Measurements from ENCODE around the gene STBD1.
A peak's percentile ranks its signal among the peaks of the same experiment; 100 is the strongest.

Gene STBD1

DNA sequence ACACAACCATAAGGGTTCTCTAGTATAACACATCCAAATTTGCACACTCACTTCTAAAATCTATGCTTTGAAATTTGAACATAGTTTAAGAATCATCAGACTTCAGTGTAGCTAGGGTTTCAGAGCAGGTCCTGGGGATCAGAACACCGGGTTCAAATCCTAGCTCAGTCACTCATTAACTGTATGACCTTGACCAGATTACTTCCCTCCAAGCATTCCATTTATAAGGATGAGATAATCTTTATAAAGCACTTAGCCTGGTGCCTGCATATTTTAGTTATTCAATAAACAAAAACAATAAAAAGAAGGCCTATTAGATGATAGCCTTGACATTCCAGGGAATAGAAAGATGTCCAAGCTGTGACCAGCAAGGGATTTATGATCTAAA is 4.8 kb upstream of the STBD1 start:
- TF ChIP-seq SPI1 (IDR thresholded peaks at IDR 0.05; ENCODE audit: borderline replicate concordance, low read depth) = no peak
- TF ChIP-seq GABPA (IDR thresholded peaks at IDR 0.05; ENCODE audit: low read depth) = no peak
- TF ChIP-seq, protein P1, sequence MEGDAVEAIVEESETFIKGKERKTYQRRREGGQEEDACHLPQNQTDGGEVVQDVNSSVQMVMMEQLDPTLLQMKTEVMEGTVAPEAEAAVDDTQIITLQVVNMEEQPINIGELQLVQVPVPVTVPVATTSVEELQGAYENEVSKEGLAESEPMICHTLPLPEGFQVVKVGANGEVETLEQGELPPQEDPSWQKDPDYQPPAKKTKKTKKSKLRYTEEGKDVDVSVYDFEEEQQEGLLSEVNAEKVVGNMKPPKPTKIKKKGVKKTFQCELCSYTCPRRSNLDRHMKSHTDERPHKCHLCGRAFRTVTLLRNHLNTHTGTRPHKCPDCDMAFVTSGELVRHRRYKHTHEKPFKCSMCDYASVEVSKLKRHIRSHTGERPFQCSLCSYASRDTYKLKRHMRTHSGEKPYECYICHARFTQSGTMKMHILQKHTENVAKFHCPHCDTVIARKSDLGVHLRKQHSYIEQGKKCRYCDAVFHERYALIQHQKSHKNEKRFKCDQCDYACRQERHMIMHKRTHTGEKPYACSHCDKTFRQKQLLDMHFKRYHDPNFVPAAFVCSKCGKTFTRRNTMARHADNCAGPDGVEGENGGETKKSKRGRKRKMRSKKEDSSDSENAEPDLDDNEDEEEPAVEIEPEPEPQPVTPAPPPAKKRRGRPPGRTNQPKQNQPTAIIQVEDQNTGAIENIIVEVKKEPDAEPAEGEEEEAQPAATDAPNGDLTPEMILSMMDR (IDR thresholded peaks at IDR 0.05; ENCODE audit: insufficient read depth, low read length) = no peak
- TF ChIP-seq, protein P2, sequence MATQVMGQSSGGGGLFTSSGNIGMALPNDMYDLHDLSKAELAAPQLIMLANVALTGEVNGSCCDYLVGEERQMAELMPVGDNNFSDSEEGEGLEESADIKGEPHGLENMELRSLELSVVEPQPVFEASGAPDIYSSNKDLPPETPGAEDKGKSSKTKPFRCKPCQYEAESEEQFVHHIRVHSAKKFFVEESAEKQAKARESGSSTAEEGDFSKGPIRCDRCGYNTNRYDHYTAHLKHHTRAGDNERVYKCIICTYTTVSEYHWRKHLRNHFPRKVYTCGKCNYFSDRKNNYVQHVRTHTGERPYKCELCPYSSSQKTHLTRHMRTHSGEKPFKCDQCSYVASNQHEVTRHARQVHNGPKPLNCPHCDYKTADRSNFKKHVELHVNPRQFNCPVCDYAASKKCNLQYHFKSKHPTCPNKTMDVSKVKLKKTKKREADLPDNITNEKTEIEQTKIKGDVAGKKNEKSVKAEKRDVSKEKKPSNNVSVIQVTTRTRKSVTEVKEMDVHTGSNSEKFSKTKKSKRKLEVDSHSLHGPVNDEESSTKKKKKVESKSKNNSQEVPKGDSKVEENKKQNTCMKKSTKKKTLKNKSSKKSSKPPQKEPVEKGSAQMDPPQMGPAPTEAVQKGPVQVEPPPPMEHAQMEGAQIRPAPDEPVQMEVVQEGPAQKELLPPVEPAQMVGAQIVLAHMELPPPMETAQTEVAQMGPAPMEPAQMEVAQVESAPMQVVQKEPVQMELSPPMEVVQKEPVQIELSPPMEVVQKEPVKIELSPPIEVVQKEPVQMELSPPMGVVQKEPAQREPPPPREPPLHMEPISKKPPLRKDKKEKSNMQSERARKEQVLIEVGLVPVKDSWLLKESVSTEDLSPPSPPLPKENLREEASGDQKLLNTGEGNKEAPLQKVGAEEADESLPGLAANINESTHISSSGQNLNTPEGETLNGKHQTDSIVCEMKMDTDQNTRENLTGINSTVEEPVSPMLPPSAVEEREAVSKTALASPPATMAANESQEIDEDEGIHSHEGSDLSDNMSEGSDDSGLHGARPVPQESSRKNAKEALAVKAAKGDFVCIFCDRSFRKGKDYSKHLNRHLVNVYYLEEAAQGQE (IDR thresholded peaks at IDR 0.05; ENCODE audit: insufficient replicate concordance, low read depth) = no peak
- no peak for TF ChIP-seq POLR2AphosphoS5 (IDR thresholded peaks at IDR 0.05; ENCODE audit: low read depth)
- H3K4me3 ChIP-seq (replicated peaks; ENCODE audit: insufficient read depth, low read length) = no peak overlapping the region
- no peaks in the 10 kb centered on the region for H3K27me3 ChIP-seq (ENCODE audit: insufficient read depth, poor library complexity, severe bottlenecking)
- DNase-seq (ENCODE audit: low read depth in 1 of 2, low spot score in 1 of 2) = no peak
- H3K27ac ChIP-seq (replicated peaks) = peak overlapping the region; percentile 37; the same call in 1 of the 2 replicates

DNA sequence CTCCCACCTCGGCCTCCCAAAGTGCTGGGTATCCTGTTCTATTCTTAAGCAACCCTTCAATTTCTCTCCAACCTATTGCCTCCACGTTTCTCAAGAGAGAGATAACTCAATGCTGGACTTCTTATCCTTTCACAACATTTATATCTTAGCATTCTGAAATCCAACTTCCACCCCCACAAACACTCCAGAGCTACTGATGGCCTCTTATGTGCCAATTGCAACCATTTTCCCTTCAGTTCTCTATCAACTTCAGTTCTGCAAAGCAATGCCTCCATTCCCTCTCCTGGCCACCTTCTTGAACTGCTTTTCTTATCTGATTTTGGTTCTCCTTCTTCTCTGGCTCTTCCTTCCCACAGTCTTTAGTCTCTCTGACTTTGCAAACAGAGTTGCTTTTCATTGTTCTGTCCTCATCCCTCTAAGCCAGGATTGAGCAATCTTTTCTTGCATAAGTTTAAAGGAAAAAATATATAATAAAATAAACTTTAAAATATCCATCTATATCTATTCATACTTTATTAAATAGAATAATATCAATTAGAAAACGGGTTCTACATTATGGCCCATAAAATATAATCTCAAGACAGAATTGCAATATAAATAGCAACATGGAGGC is 3.6 kb upstream of the STBD1 start:
- Histone ChIP-seq H3K27me3 (ENCODE audit: insufficient read depth, poor library complexity, severe bottlenecking) (no peaks in the 10 kb centered on the region), H3K4me3 (replicated peaks; ENCODE audit: insufficient read depth, low read length) (no peak overlapping the region), H3K27ac (replicated peaks) (peak overlapping the region; percentile 12; the same call in 1 of the 2 replicates)
- no peak for TF ChIP-seq SPI1 (IDR thresholded peaks at IDR 0.05; ENCODE audit: borderline replicate concordance, low read depth)
- TF ChIP-seq, protein P2 (IDR thresholded peaks at IDR 0.05; ENCODE audit: insufficient replicate concordance, low read depth) = no peak
- TF ChIP-seq, protein P1 (IDR thresholded peaks at IDR 0.05; ENCODE audit: insufficient read depth, low read length) = no peak
- no peak for TF ChIP-seq POLR2AphosphoS5 (IDR thresholded peaks at IDR 0.05; ENCODE audit: low read depth)
- no peak for TF ChIP-seq GABPA (IDR thresholded peaks at IDR 0.05; ENCODE audit: low read depth)
- peak; percentile 69 for DNase-seq (ENCODE audit: low read depth in 1 of 2, low spot score in 1 of 2)

DNA sequence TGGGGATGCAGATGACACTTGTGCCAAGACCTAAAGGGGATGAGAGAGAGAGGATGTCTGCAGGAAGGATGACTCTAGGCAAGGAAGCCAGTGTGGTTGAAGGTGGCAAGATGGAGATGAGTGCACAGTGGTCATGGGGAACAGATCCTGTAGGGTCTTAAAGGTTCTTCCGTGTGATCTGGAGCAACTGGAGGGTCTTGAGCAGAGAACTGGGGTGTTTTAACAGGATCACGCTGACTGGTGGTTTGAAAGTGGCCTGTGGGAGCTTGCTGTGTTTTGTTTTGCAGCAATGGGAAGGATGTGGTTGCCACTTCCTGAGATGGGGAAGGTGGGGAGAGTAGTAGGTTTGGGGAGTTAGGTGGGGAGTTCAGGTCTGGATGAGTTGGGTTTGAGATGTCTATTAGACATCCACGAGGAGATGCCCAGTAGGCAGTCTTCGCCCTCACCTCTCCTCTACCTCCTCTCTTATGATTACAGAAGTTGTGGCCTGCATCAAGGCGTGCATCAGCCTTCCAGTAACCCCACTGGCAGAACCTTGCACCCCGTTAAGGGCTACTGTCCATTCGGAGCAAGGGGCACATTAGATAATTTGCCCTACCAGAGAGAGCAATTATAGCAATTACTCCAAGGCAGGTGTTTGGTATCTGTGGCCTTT is 1.4 kb upstream of the STBD1 start:
- TF ChIP-seq GABPA (IDR thresholded peaks at IDR 0.05; ENCODE audit: low read depth) (no peak), SPI1 (IDR thresholded peaks at IDR 0.05; ENCODE audit: borderline replicate concordance, low read depth) (no peak), POLR2AphosphoS5 (IDR thresholded peaks at IDR 0.05; ENCODE audit: low read depth) (no peak)
- TF ChIP-seq, protein P2 (IDR thresholded peaks at IDR 0.05; ENCODE audit: insufficient replicate concordance, low read depth) = no peak
- TF ChIP-seq, protein P1 (IDR thresholded peaks at IDR 0.05; ENCODE audit: insufficient read depth, low read length) = no peak
- DNase-seq (ENCODE audit: low read depth in 1 of 2, low spot score in 1 of 2) = peak in 1 of 2 experiments; percentile 30
- H3K27ac ChIP-seq (replicated peaks) = peak overlapping the region; percentile 76
- no peaks in the 10 kb centered on the region for H3K27me3 ChIP-seq (ENCODE audit: insufficient read depth, poor library complexity, severe bottlenecking)
- H3K4me3 ChIP-seq (replicated peaks; ENCODE audit: insufficient read depth, low read length) = peak overlapping the region; percentile 79
